Fibroblast of lung (primary cell): Measurements from ENCODE around the gene WDR43. TPM values are rescaled to one million over a fixed set of nuclear protein-coding genes. Genes with fewer than 3 reads are reported as not detected.

Experiments
- DNase-seq, 2 donors: peaks; one replicate each; pipeline versions ENCODE4 v3.0.0 to v3.0.0-alpha.2; 2010; ENCODE audit warnings: low read depth in 2 of 2
- H2AFZ ChIP-seq: 2 replicates; pipeline ENCODE4 v1.5.1; 2012; ENCODE audit warnings: low read length, control low read depth, inconsistent platforms
- H3K27ac ChIP-seq: 2 replicates; pipeline ENCODE4 v1.5.1; 2011; ENCODE audit warnings: low read length, control low read depth; ENCODE audit not compliant: insufficient read depth
- H3K27me3 ChIP-seq: 2 replicates; pipeline ENCODE4 v1.5.1; 2011; ENCODE audit warnings: mild to moderate bottlenecking, low read length; ENCODE audit not compliant: control insufficient read depth, insufficient read depth
- H3K36me3 ChIP-seq: 2 replicates; pipeline ENCODE4 v1.5.1; 2011; ENCODE audit warnings: low read length; ENCODE audit not compliant: control insufficient read depth, insufficient read depth
- H3K4me1 ChIP-seq: 2 replicates; pipeline ENCODE4 v1.5.1; 2011; ENCODE audit warnings: low read length; ENCODE audit not compliant: control insufficient read depth, insufficient read depth; ENCODE audit errors: extremely low read depth
- H3K4me2 ChIP-seq: 2 replicates; pipeline ENCODE4 v1.5.1; 2011; ENCODE audit warnings: low read length, control low read depth; ENCODE audit not compliant: insufficient read depth; ENCODE audit errors: extremely low read depth
- H3K4me3 ChIP-seq, 4 experiments: fragments of 200-600 bp in 1 of 4; sonication (generic) in 1 of 4; replicated peaks in 1 of 4; 2 replicates each; pipeline ENCODE4 v1.5.1; 2011 to 2016; ENCODE audit warnings: low read length in 4 of 4, low read depth in 3 of 4, mild to moderate bottlenecking in 3 of 4, control low read depth in 2 of 4, inconsistent platforms in 1 of 4, mixed read lengths in 1 of 4; ENCODE audit not compliant: insufficient read depth in 1 of 4; ENCODE audit errors: control extremely low read depth in 1 of 4
- H3K79me2 ChIP-seq: 2 replicates; pipeline ENCODE4 v1.5.1; 2012; ENCODE audit warnings: mild to moderate bottlenecking, low read length, inconsistent platforms; ENCODE audit not compliant: control insufficient read depth, insufficient read depth
- H3K9ac ChIP-seq: 2 replicates; pipeline ENCODE4 v1.5.1; 2011; ENCODE audit warnings: mild to moderate bottlenecking, low read length, control low read depth; ENCODE audit not compliant: insufficient read depth
- H3K9me3 ChIP-seq: 2 replicates; pipeline ENCODE4 v1.5.1; 2012; ENCODE audit warnings: low read depth, low read length; ENCODE audit not compliant: control insufficient read depth, insufficient read depth
- H4K20me1 ChIP-seq: 2 replicates; pipeline ENCODE4 v1.5.1; 2011; ENCODE audit warnings: low read length; ENCODE audit not compliant: control insufficient read depth, insufficient read depth; ENCODE audit errors: extremely low read depth
- EZH2 ChIP-seq: IDR thresholded peaks from 2 replicates; pipeline ENCODE4 v1.5.1; 2012; ENCODE audit warnings: low read length, control low read depth, mild to moderate bottlenecking; ENCODE audit errors: missing control alignments
- polyA plus RNA-seq, 2 donors: library from polyadenylated mRNA; depleted of rRNA in 1 of 2; stranded (reverse) in 1 of 2; unstranded in 1 of 2; fragments of >200 nt; gene quantifications; 2 replicates each; pipeline ENCODE4 v1.2.1, GENCODE V29; 2011 to 2012; ENCODE audit warnings: missing spikeins in 1 of 2
- total RNA-seq: library from RNA; depleted of rRNA; stranded (reverse); fragments of >200 nt; gene quantifications from 2 replicates; pipeline ENCODE4 v1.2.1, GENCODE V29; 2014
- TF ChIP-seq, protein P1 (sequence below), 2 donors: IDR thresholded peaks in 1 of 2; conservative IDR thresholded peaks in 1 of 2; 1 replicate in 1 of 2; 2 replicates in 1 of 2; pipeline ENCODE4 v1.5.1; 2011 to 2012; ENCODE audit warnings: low read length in 2 of 2, control low read depth in 1 of 2, inconsistent platforms in 1 of 2, low read depth in 1 of 2, mild to moderate bottlenecking in 1 of 2

Gene WDR43
- total and polyA plus RNA-seq, 2 donors (not counting 1 experiment from before 2014, with no cell fraction given) = 71.5 to 74.7 TPM

- H3K4me2 ChIP-seq = no peak overlapping the region
- H3K4me3 ChIP-seq = no peak overlapping the region
- TF ChIP-seq, protein P1, sequence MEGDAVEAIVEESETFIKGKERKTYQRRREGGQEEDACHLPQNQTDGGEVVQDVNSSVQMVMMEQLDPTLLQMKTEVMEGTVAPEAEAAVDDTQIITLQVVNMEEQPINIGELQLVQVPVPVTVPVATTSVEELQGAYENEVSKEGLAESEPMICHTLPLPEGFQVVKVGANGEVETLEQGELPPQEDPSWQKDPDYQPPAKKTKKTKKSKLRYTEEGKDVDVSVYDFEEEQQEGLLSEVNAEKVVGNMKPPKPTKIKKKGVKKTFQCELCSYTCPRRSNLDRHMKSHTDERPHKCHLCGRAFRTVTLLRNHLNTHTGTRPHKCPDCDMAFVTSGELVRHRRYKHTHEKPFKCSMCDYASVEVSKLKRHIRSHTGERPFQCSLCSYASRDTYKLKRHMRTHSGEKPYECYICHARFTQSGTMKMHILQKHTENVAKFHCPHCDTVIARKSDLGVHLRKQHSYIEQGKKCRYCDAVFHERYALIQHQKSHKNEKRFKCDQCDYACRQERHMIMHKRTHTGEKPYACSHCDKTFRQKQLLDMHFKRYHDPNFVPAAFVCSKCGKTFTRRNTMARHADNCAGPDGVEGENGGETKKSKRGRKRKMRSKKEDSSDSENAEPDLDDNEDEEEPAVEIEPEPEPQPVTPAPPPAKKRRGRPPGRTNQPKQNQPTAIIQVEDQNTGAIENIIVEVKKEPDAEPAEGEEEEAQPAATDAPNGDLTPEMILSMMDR (conservative IDR thresholded peaks at IDR 0.05 in 1 of 2, IDR thresholded peaks at IDR 0.05 in 1 of 2; ENCODE audit: low read depth in 1 of 2, low read length in 2 of 2) = no peak
- H3K27me3 ChIP-seq = no peaks in the 10 kb centered on the region
- no peak overlapping the region for H3K9ac ChIP-seq
- no peaks in the 10 kb centered on the region for H3K4me1 ChIP-seq
- no peaks in the 10 kb centered on the region for H4K20me1 ChIP-seq
- no peak overlapping the region for H3K27ac ChIP-seq
- peaks cover 40% of the 10 kb centered on the region for H3K79me2 ChIP-seq
- peaks cover 15% of the 10 kb centered on the region for H3K36me3 ChIP-seq
- no peak overlapping the region for H2AFZ ChIP-seq
- H3K9me3 ChIP-seq = no peaks in the 10 kb centered on the region
- DNase-seq = no peak
These were observed 15.3 kb downstream of the WDR43 start for GRCh38 chr2:28909655-28910353.

GRCh38 chr2:28915939-28916338, 21.5 kb downstream of the WDR43 start:
- DNase-seq = no peak
- Histone ChIP-seq H3K27me3 (no peaks in the 10 kb centered on the region), H3K9ac (no peak overlapping the region), H3K4me3 (no peak overlapping the region), H3K79me2 (peaks cover 19% of the 10 kb centered on the region), H3K4me1 (no peaks in the 10 kb centered on the region), H4K20me1 (no peaks in the 10 kb centered on the region), H3K4me2 (no peak overlapping the region), H3K36me3 (peaks cover 10% of the 10 kb centered on the region), H3K9me3 (no peaks in the 10 kb centered on the region), H2AFZ (no peak overlapping the region), H3K27ac (no peak overlapping the region)
- no peak for TF ChIP-seq EZH2
- TF ChIP-seq, protein P1 (conservative IDR thresholded peaks at IDR 0.05 in 1 of 2, IDR thresholded peaks at IDR 0.05 in 1 of 2; ENCODE audit: low read depth in 1 of 2, low read length in 2 of 2) = no peak

DNA sequence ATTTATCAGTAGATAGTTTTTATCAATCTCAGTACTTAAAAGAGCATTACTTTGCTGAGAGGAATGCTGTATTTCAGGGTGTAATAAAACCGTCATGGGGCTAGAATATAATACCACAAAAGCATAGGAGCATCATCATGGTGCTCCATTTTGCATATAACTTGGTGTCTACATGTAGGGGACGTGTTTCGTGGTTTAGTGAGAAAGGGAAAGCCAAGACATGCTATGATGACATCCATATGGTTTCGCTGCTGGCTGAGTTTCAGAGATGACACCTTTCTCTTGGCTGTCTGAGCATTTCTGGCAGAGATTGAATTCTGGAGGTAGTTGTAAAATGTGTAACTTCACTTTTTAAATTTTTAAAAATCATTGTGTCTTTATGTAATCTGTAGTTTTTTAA, 32.4 kb downstream of the WDR43 start:
- H3K4me3 ChIP-seq = no peak overlapping the region
- no peaks in the 10 kb centered on the region for H3K4me1 ChIP-seq
- no peaks in the 10 kb centered on the region for H3K27me3 ChIP-seq
- H4K20me1 ChIP-seq = no peaks in the 10 kb centered on the region
- H3K79me2 ChIP-seq = peaks cover 2% of the 10 kb centered on the region
- no peak overlapping the region for H3K9ac ChIP-seq
- no peak overlapping the region for H3K27ac ChIP-seq
- DNase-seq = peak in 1 of 2 donors; percentile 52
- no peak for TF ChIP-seq EZH2
- TF ChIP-seq, protein P1 (conservative IDR thresholded peaks at IDR 0.05 in 1 of 2, IDR thresholded peaks at IDR 0.05 in 1 of 2; ENCODE audit: low read depth in 1 of 2, low read length in 2 of 2) = no peak
- H2AFZ ChIP-seq = no peak overlapping the region
- H3K4me2 ChIP-seq = no peak overlapping the region
- H3K9me3 ChIP-seq = no peaks in the 10 kb centered on the region
- H3K36me3 ChIP-seq = peaks cover 4% of the 10 kb centered on the region
